ENCODE data around the gene SLC39A6. TPM values are rescaled to one million over a fixed set of nuclear protein-coding genes. Genes with fewer than 3 reads are reported as not detected.

The SLC39A6 gene
- total RNA-seq, 1 donor from 2014 or later, result 81.3 TPM

DNA sequence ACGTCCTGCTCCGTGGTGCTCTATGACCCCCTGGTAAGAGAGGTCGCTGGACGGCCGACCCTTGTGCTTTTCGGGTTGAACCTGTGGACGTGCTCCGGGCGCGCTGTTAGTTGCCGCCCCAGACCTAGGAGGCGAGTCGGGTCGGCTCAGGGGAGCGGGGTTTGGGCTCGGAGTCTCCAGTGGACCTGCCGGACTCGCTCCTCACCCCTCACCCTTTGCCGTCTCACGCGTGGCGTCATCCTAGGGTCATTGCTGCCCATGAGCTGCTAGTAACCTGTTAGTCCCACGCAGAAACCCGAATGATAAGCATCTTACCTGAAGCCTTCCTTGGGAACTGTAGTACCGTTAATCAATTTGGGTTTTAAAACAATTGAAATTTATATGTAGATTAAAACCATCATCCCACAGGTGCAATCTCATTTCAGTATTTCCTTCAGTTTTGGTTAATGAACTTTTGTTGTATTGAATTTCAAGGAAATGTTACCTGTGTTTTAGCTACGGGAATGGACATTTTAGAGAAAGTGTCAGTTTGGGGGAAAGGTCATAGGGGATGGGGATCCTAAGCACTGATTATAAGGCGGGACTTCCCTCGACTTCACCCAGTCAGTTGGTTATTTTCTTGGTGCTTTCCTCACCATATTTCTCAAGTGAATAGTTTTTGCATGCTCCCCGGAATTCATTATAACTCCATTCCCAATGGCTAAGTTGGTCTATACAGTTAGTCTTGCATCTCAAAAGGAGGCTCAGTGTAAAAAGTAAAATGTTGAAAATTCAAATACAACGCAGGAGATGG lies 1.1 kb upstream of the SLC39A6 start:
- no peak for DNase-seq (ENCODE audit: low read depth)
- peak overlapping the region; percentile 78 for H2AFZ ChIP-seq (ENCODE audit: low read depth, low read length)
- no peaks in the 10 kb centered on the region for H3K9me3 Mint-ChIP-seq (ENCODE audit: unreplicated experiment)
- H3K36me3 Mint-ChIP-seq (ENCODE audit: low read depth, unreplicated experiment), result peaks cover 8% of the 10 kb centered on the region
- H3K9ac ChIP-seq (ENCODE audit: low read length), result peak overlapping the region; percentile 96
- H4K20me1 ChIP-seq (ENCODE audit: insufficient read depth, low read length), result peaks cover 68% of the 10 kb centered on the region
- no peak for TF ChIP-seq EZH2 (IDR thresholded peaks at IDR 0.05; ENCODE audit: insufficient read depth, low read length)
- TF ChIP-seq, protein P1, sequence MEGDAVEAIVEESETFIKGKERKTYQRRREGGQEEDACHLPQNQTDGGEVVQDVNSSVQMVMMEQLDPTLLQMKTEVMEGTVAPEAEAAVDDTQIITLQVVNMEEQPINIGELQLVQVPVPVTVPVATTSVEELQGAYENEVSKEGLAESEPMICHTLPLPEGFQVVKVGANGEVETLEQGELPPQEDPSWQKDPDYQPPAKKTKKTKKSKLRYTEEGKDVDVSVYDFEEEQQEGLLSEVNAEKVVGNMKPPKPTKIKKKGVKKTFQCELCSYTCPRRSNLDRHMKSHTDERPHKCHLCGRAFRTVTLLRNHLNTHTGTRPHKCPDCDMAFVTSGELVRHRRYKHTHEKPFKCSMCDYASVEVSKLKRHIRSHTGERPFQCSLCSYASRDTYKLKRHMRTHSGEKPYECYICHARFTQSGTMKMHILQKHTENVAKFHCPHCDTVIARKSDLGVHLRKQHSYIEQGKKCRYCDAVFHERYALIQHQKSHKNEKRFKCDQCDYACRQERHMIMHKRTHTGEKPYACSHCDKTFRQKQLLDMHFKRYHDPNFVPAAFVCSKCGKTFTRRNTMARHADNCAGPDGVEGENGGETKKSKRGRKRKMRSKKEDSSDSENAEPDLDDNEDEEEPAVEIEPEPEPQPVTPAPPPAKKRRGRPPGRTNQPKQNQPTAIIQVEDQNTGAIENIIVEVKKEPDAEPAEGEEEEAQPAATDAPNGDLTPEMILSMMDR (IDR thresholded peaks at IDR 0.05; ENCODE audit: insufficient read depth, low read depth, low read length), result no peak
- no peaks in the 10 kb centered on the region for H3K9me3 ChIP-seq (ENCODE audit: insufficient read depth, low read depth, low read length)
- H3K4me3 ChIP-seq (ENCODE audit: insufficient read depth, low read depth, low read length), result peak overlapping the region; percentile 88
- peak overlapping the region; percentile 99 for H3K27ac ChIP-seq (ENCODE audit: low read depth, low read length)
- no peak for FAIRE-seq
- peak overlapping the region; percentile 98 for H3K4me3 Mint-ChIP-seq (ENCODE audit: unreplicated experiment)
- peaks cover 92% of the 10 kb centered on the region for H3K79me2 ChIP-seq (ENCODE audit: insufficient read depth, low read length)
- peak overlapping the region; percentile 92 for H3K27ac Mint-ChIP-seq (ENCODE audit: unreplicated experiment)
- H3K27me3 Mint-ChIP-seq (ENCODE audit: low read depth, unreplicated experiment), result no peaks in the 10 kb centered on the region
- H3K36me3 ChIP-seq (ENCODE audit: insufficient read depth, low read length), result peaks cover 2% of the 10 kb centered on the region
- peak overlapping the region; percentile 95 for H3K4me2 ChIP-seq (ENCODE audit: low read length)
- peaks cover 9% of the 10 kb centered on the region for H3K4me1 ChIP-seq (ENCODE audit: insufficient read depth, low read length)
- H3K4me1 Mint-ChIP-seq (ENCODE audit: low read depth, unreplicated experiment), result peaks cover 17% of the 10 kb centered on the region
- H3K27me3 ChIP-seq (ENCODE audit: insufficient read depth, low read length), result no peaks in the 10 kb centered on the region

DNA sequence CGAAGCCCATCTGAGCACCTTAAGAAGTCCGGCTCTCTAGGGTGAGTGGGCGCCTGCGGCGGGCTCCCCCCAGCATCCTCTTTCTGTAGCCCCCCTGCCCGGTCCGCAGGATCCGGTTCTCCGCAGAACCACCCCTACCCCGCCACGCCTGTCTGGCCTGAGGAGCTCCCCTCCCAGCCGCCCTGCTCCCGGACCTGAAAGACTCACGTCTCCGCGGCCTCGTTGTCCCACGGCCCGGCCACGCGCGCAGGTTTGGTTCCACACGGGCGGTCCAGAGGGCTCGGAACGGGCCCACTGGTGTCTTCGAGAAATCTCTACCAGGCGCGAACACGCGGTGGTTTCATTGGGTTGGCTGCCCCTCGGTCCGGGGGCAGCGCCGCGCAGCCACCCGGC lies 237 bp downstream of the SLC39A6 start:
- H3K9ac ChIP-seq (ENCODE audit: low read length), result peak overlapping the region; percentile 96
- peak overlapping the region; percentile 78 for H2AFZ ChIP-seq (ENCODE audit: low read depth, low read length)
- H3K9me3 Mint-ChIP-seq (ENCODE audit: unreplicated experiment), result no peaks in the 10 kb centered on the region
- H3K27ac Mint-ChIP-seq (ENCODE audit: unreplicated experiment), result no peak overlapping the region
- H3K36me3 ChIP-seq (ENCODE audit: insufficient read depth, low read length), result peaks cover 11% of the 10 kb centered on the region
- no peaks in the 10 kb centered on the region for H3K27me3 Mint-ChIP-seq (ENCODE audit: low read depth, unreplicated experiment)
- peak overlapping the region; percentile 98 for H3K4me3 Mint-ChIP-seq (ENCODE audit: unreplicated experiment)
- no peak for FAIRE-seq
- H3K27ac ChIP-seq (ENCODE audit: low read depth, low read length), result peak overlapping the region; percentile 99
- H3K36me3 Mint-ChIP-seq (ENCODE audit: low read depth, unreplicated experiment), result peaks cover 8% of the 10 kb centered on the region
- peaks cover 17% of the 10 kb centered on the region for H3K4me1 Mint-ChIP-seq (ENCODE audit: low read depth, unreplicated experiment)
- peak overlapping the region; percentile 88 for H3K4me3 ChIP-seq (ENCODE audit: insufficient read depth, low read depth, low read length)
- peaks cover 64% of the 10 kb centered on the region for H4K20me1 ChIP-seq (ENCODE audit: insufficient read depth, low read length)
- TF ChIP-seq, protein P1 (IDR thresholded peaks at IDR 0.05; ENCODE audit: insufficient read depth, low read depth, low read length), result no peak
- no peak for TF ChIP-seq EZH2 (IDR thresholded peaks at IDR 0.05; ENCODE audit: insufficient read depth, low read length)
- peaks cover 9% of the 10 kb centered on the region for H3K4me1 ChIP-seq (ENCODE audit: insufficient read depth, low read length)
- H3K4me2 ChIP-seq (ENCODE audit: low read length), result peak overlapping the region; percentile 95
- H3K9me3 ChIP-seq (ENCODE audit: insufficient read depth, low read depth, low read length), result no peaks in the 10 kb centered on the region
- DNase-seq (ENCODE audit: low read depth), result no peak
- peaks cover 79% of the 10 kb centered on the region for H3K79me2 ChIP-seq (ENCODE audit: insufficient read depth, low read length)
- no peaks in the 10 kb centered on the region for H3K27me3 ChIP-seq (ENCODE audit: insufficient read depth, low read length)

DNA sequence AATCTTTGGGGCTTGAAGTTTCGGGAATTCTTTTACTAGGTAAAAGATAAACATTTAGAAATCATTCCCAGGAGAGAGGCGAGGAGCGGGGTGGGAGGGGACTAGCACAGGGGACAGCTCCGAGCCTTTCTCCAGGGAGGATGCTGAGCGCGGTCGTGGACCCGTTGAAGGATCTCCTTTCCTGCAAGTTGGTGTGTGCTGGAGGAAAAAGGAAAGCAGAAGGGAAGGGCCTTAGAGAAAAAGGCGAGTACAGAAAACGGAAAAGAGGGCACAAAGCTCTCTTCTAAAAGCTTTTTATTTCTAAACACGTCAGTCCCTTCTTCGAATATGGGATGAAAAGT lies 640 bp downstream of the SLC39A6 start:
- Mint-ChIP-seq H3K36me3 (ENCODE audit: low read depth, unreplicated experiment) (peaks cover 8% of the 10 kb centered on the region), H3K4me3 (ENCODE audit: unreplicated experiment) (peak overlapping the region; percentile 98), H3K27ac (ENCODE audit: unreplicated experiment) (no peak overlapping the region), H3K9me3 (ENCODE audit: unreplicated experiment) (no peaks in the 10 kb centered on the region), H3K27me3 (ENCODE audit: low read depth, unreplicated experiment) (no peaks in the 10 kb centered on the region), H3K4me1 (ENCODE audit: low read depth, unreplicated experiment) (peaks cover 17% of the 10 kb centered on the region)
- Histone ChIP-seq H3K79me2 (ENCODE audit: insufficient read depth, low read length) (peaks cover 74% of the 10 kb centered on the region), H4K20me1 (ENCODE audit: insufficient read depth, low read length) (peaks cover 63% of the 10 kb centered on the region), H2AFZ (ENCODE audit: low read depth, low read length) (peak overlapping the region; percentile 78), H3K4me1 (ENCODE audit: insufficient read depth, low read length) (peaks cover 9% of the 10 kb centered on the region), H3K4me2 (ENCODE audit: low read length) (peak overlapping the region; percentile 95), H3K4me3 (ENCODE audit: insufficient read depth, low read depth, low read length) (peak overlapping the region; percentile 88), H3K27ac (ENCODE audit: low read depth, low read length) (peak overlapping the region; percentile 99), H3K27me3 (ENCODE audit: insufficient read depth, low read length) (no peaks in the 10 kb centered on the region), H3K9ac (ENCODE audit: low read length) (peak overlapping the region; percentile 96), H3K9me3 (ENCODE audit: insufficient read depth, low read depth, low read length) (no peaks in the 10 kb centered on the region), H3K36me3 (ENCODE audit: insufficient read depth, low read length) (peaks cover 15% of the 10 kb centered on the region)
- FAIRE-seq, result no peak
- peak; percentile 38 for DNase-seq (ENCODE audit: low read depth)
- no peak for TF ChIP-seq EZH2 (IDR thresholded peaks at IDR 0.05; ENCODE audit: insufficient read depth, low read length)
- TF ChIP-seq, protein P1 (IDR thresholded peaks at IDR 0.05; ENCODE audit: insufficient read depth, low read depth, low read length), result no peak

Measured in astrocyte (in vitro differentiated cells and primary cell).